AG09309 (cell line): ENCODE data around the gene TGM2.
A peak's percentile ranks its signal among the peaks of the same experiment; 100 is the strongest.

ENCODE experiments used
- DNase-seq: peaks from one replicate; pipeline ENCODE4 v3.0.0-alpha.2; 2010; ENCODE audit warnings: low read depth
- H3K4me3 ChIP-seq: 2 replicates; pipeline ENCODE4 v1.5.1; 2011; ENCODE audit warnings: mild to moderate bottlenecking, low read depth, low read length, moderate library complexity; ENCODE audit not compliant: control insufficient read depth
- TF ChIP-seq, protein P1 (sequence below): IDR thresholded peaks from 2 replicates; pipeline ENCODE4 v1.5.1; 2011; ENCODE audit warnings: mild to moderate bottlenecking, low read depth, low read length, inconsistent platforms; ENCODE audit not compliant: insufficient read depth, control insufficient read depth; ENCODE audit errors: missing control alignments

TGM2 gene

GRCh38 chr20:38165089-38165965 is at the start of gene TGM2:
Gene TGM2, minus strand, starts transcription at chr20:38165270. Its CDS starts 72 bp downstream, at chr20:38165198.
- TF ChIP-seq, protein P1, sequence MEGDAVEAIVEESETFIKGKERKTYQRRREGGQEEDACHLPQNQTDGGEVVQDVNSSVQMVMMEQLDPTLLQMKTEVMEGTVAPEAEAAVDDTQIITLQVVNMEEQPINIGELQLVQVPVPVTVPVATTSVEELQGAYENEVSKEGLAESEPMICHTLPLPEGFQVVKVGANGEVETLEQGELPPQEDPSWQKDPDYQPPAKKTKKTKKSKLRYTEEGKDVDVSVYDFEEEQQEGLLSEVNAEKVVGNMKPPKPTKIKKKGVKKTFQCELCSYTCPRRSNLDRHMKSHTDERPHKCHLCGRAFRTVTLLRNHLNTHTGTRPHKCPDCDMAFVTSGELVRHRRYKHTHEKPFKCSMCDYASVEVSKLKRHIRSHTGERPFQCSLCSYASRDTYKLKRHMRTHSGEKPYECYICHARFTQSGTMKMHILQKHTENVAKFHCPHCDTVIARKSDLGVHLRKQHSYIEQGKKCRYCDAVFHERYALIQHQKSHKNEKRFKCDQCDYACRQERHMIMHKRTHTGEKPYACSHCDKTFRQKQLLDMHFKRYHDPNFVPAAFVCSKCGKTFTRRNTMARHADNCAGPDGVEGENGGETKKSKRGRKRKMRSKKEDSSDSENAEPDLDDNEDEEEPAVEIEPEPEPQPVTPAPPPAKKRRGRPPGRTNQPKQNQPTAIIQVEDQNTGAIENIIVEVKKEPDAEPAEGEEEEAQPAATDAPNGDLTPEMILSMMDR, result peak; percentile 78
- H3K4me3 ChIP-seq, result peak within 1 kb of the TSS; percentile 49
- DNase-seq, result no peak

- DNase-seq, result no peak
- TF ChIP-seq, protein P1, result no peak
Observed at GRCh38 chr20:38214256-38215193, 49.5 kb upstream of the TGM2 start.

GRCh38 chr20:38213607-38213940 is 48.5 kb upstream of the TGM2 start:
- DNase-seq, result no peak
- TF ChIP-seq, protein P1, result no peak
- no peak overlapping the region for H3K4me3 ChIP-seq

More at GRCh38 chr20:38214256-38215193, 49.5 kb upstream of the TGM2 start:
- H3K4me3 ChIP-seq, result no peak overlapping the region

DNA sequence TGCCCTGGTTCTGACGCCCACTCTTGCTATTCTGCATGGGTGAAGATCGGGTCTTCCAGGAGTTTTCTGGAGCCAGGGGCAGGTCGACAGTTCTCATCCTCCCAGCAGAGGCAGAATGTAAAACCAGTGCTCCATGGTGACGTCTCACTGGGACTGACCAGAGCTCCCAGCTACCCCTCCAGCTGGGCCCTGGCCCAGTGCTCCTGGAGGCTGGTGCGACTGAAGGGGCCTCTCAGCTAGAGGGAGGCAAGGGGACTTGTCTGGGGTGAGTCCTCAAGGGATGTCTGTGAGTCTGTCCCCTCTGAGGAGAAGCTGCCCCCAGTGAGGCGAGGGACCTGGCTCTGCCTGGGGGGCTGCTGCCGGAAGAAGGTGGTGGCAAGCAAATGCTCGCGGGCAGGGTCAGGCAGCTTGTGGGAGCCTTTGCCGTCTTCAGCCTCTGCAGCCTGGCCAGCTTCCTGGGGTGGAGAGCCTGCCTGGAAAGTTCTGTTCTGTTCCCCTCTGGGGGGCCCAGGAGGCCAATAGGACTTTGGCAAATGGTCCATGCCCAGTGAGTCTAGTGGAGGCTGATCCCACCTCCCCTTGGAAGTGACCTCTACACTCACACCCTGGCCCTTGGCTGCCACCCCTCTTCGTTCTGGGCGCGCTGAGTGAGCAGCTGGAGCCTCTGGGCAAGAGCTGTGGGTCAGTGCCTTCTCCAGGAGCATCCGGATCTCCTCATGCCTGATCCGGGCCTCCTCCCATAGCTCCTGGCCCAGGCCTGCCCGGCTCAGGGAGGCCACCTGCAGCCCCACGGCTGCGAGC is 47.9 kb upstream of the TGM2 start:
- DNase-seq, result no peak
- TF ChIP-seq, protein P1, result no peak
- H3K4me3 ChIP-seq, result no peak overlapping the region

- H3K4me3 ChIP-seq, result no peak overlapping the region
- no peak for DNase-seq
- TF ChIP-seq, protein P1, result no peak
Observed at GRCh38 chr20:38211200-38212097, 46.4 kb upstream of the TGM2 start.
